HEK293 (cell line): ENCODE results near the gene BAIAP3.

Experiments used
- KLF16 ChIP-seq: fragments of 450-650 bp; formaldehyde crosslinking; IDR thresholded peaks from 2 replicates; pipeline ENCODE4 v1.5.1; 2017; ENCODE audit warnings: missing biosample characterization, missing genetic modification characterization
- KLF7 ChIP-seq: fragments of 450-650 bp; formaldehyde crosslinking; IDR thresholded peaks from 2 replicates; pipeline ENCODE4 v1.5.1; 2016; ENCODE audit warnings: missing biosample characterization, missing genetic modification characterization, borderline replicate concordance
- REPIN1 ChIP-seq: fragments of 450-650 bp; formaldehyde crosslinking; IDR thresholded peaks from 2 replicates; pipeline ENCODE4 v1.5.1; 2017; ENCODE audit warnings: missing biosample characterization, missing genetic modification characterization, low read depth
- ZBTB1 ChIP-seq: fragments of 450-650 bp; formaldehyde crosslinking; IDR thresholded peaks from 2 replicates; pipeline ENCODE4 v1.5.1; 2016; ENCODE audit warnings: missing biosample characterization, missing genetic modification characterization
- ZBTB20 ChIP-seq: fragments of 450-650 bp; formaldehyde crosslinking; IDR thresholded peaks from 2 replicates; pipeline ENCODE4 v1.5.1; 2016; ENCODE audit warnings: missing biosample characterization, missing genetic modification characterization
- ZBTB8A ChIP-seq: fragments of 450-650 bp; formaldehyde crosslinking; IDR thresholded peaks from 2 replicates; pipeline ENCODE4 v1.5.1; 2016; ENCODE audit warnings: missing biosample characterization, missing genetic modification characterization
- ZFP37 ChIP-seq: fragments of 450-650 bp; formaldehyde crosslinking; IDR thresholded peaks from 2 replicates; pipeline ENCODE4 v1.5.1; 2016; ENCODE audit warnings: missing biosample characterization, missing genetic modification characterization
- ZNF140 ChIP-seq: fragments of 450-650 bp; formaldehyde crosslinking; IDR thresholded peaks from 2 replicates; pipeline ENCODE4 v1.5.1; 2016; ENCODE audit warnings: missing biosample characterization, missing genetic modification characterization
- ZNF302 ChIP-seq: fragments of 450-650 bp; formaldehyde crosslinking; IDR thresholded peaks from 2 replicates; pipeline ENCODE4 v1.5.1; 2016; ENCODE audit warnings: missing biosample characterization, missing genetic modification characterization, low read depth
- ZNF324 ChIP-seq: fragments of 450-650 bp; formaldehyde crosslinking; IDR thresholded peaks from 2 replicates; pipeline ENCODE4 v1.5.1; 2016; ENCODE audit warnings: missing biosample characterization, missing genetic modification characterization
- ZNF473 ChIP-seq: fragments of 450-650 bp; formaldehyde crosslinking; IDR thresholded peaks from 2 replicates; pipeline ENCODE4 v1.5.1; 2017; ENCODE audit warnings: missing biosample characterization, missing genetic modification characterization
- ZNF521 ChIP-seq: fragments of 450-650 bp; formaldehyde crosslinking; IDR thresholded peaks from 2 replicates; pipeline ENCODE4 v1.5.1; 2017; ENCODE audit warnings: missing biosample characterization, mild to moderate bottlenecking, missing genetic modification characterization
- ZNF571 ChIP-seq: fragments of 450-650 bp; formaldehyde crosslinking; IDR thresholded peaks from 2 replicates; pipeline ENCODE4 v1.5.0; 2017; ENCODE audit warnings: missing biosample characterization, missing genetic modification characterization
- ZSCAN30 ChIP-seq: fragments of 450-650 bp; IDR thresholded peaks from 2 replicates; pipeline ENCODE4 v1.5.1; 2018; ENCODE audit warnings: missing biosample characterization, mild to moderate bottlenecking, missing genetic modification characterization, moderate library complexity
- TF ChIP-seq, protein P1 (sequence below): fragments of 450-650 bp; formaldehyde crosslinking; IDR thresholded peaks from 2 replicates; pipeline ENCODE4 v1.5.1; 2016; ENCODE audit warnings: missing biosample characterization, missing genetic modification characterization
- TF ChIP-seq, protein P2 (sequence below): fragments of 450-650 bp; formaldehyde crosslinking; IDR thresholded peaks from 2 replicates; pipeline ENCODE4 v1.5.1; 2017; ENCODE audit warnings: missing biosample characterization, missing genetic modification characterization
- TF ChIP-seq, protein P3 (sequence below): fragments of 450-650 bp; formaldehyde crosslinking; IDR thresholded peaks from 2 replicates; pipeline ENCODE4 v1.5.1; 2016; ENCODE audit warnings: missing biosample characterization, missing genetic modification characterization
- TF ChIP-seq, protein P4 (sequence below): fragments of 450-650 bp; formaldehyde crosslinking; IDR thresholded peaks from 2 replicates; pipeline ENCODE4 v1.5.1; 2016; ENCODE audit warnings: missing biosample characterization, missing genetic modification characterization
- TF ChIP-seq, protein P5 (sequence below): fragments of 450-650 bp; formaldehyde crosslinking; IDR thresholded peaks from 2 replicates; pipeline ENCODE4 v1.5.1; 2016; ENCODE audit warnings: missing biosample characterization, missing genetic modification characterization
- TF ChIP-seq, protein P6 (sequence below): fragments of 450-650 bp; formaldehyde crosslinking; IDR thresholded peaks from 2 replicates; pipeline ENCODE4 v1.5.1; 2016; ENCODE audit warnings: missing biosample characterization, missing genetic modification characterization
- TF ChIP-seq, protein P7 (sequence below): fragments of 450-650 bp; formaldehyde crosslinking; IDR thresholded peaks from 2 replicates; pipeline ENCODE4 v1.5.1; 2016; ENCODE audit warnings: missing biosample characterization, missing genetic modification characterization
- TF ChIP-seq, protein P8 (sequence below): fragments of 450-650 bp; formaldehyde crosslinking; IDR thresholded peaks from 2 replicates; pipeline ENCODE4 v1.5.1; 2016; ENCODE audit warnings: missing biosample characterization, missing genetic modification characterization, borderline replicate concordance

Gene BAIAP3

DNA sequence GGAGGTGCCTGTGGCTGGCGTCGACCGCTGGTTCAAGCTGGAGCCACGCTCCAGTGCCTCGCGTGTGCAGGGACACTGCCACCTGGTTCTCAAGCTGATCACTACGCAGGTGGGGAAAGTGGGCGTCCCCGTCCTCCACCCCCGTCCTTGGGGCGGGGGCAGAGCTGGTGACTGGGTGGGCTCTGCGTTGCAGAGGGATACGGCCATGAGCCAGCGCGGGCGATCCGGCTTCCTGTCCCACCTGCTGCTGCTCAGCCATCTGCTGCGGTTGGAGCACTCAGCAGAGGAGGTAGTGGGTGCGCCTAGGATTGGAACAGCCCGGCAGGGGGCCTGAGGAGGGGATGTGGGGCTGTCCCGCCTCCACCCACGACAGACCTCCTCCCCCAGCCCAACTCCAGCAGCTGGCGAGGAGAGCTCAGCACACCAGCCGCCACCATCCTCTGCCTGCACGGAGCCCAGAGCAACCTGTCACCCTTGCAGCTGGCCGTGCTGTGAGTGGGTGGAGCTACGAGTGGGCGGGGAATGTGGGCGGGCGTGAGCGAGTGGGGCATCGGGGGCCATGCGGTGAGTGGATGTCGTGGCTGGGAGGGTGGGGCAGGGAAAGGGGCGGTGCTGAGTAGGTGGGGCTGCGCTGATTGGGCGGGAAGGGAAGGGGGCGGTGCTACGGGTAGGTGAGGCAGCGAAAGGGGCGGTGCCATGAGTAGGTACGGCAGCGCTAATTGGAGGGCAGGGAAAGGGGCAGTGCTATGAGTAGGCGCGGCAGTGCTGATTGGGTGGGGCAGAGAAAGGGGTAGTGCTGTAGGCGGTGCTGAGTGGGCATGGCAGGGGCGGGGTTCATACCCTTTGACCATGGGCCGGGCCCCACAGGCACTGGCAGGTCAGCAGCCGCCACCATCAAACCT lies 9.3 kb downstream of the BAIAP3 start (continued):
- TF ChIP-seq, protein P1, sequence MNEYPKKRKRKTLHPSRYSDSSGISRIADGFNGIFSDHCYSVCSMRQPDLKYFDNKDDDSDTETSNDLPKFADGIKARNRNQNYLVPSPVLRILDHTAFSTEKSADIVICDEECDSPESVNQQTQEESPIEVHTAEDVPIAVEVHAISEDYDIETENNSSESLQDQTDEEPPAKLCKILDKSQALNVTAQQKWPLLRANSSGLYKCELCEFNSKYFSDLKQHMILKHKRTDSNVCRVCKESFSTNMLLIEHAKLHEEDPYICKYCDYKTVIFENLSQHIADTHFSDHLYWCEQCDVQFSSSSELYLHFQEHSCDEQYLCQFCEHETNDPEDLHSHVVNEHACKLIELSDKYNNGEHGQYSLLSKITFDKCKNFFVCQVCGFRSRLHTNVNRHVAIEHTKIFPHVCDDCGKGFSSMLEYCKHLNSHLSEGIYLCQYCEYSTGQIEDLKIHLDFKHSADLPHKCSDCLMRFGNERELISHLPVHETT (tag by site-specific recombination): no peak
- TF ChIP-seq, protein P2, sequence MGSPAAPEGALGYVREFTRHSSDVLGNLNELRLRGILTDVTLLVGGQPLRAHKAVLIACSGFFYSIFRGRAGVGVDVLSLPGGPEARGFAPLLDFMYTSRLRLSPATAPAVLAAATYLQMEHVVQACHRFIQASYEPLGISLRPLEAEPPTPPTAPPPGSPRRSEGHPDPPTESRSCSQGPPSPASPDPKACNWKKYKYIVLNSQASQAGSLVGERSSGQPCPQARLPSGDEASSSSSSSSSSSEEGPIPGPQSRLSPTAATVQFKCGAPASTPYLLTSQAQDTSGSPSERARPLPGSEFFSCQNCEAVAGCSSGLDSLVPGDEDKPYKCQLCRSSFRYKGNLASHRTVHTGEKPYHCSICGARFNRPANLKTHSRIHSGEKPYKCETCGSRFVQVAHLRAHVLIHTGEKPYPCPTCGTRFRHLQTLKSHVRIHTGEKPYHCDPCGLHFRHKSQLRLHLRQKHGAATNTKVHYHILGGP: no peak
- TF ChIP-seq ZNF324 (tag by site-specific recombination): no peak
- no peak for TF ChIP-seq ZNF521
- TF ChIP-seq ZNF473 (tag by site-specific recombination): no peak
- TF ChIP-seq, protein P3, sequence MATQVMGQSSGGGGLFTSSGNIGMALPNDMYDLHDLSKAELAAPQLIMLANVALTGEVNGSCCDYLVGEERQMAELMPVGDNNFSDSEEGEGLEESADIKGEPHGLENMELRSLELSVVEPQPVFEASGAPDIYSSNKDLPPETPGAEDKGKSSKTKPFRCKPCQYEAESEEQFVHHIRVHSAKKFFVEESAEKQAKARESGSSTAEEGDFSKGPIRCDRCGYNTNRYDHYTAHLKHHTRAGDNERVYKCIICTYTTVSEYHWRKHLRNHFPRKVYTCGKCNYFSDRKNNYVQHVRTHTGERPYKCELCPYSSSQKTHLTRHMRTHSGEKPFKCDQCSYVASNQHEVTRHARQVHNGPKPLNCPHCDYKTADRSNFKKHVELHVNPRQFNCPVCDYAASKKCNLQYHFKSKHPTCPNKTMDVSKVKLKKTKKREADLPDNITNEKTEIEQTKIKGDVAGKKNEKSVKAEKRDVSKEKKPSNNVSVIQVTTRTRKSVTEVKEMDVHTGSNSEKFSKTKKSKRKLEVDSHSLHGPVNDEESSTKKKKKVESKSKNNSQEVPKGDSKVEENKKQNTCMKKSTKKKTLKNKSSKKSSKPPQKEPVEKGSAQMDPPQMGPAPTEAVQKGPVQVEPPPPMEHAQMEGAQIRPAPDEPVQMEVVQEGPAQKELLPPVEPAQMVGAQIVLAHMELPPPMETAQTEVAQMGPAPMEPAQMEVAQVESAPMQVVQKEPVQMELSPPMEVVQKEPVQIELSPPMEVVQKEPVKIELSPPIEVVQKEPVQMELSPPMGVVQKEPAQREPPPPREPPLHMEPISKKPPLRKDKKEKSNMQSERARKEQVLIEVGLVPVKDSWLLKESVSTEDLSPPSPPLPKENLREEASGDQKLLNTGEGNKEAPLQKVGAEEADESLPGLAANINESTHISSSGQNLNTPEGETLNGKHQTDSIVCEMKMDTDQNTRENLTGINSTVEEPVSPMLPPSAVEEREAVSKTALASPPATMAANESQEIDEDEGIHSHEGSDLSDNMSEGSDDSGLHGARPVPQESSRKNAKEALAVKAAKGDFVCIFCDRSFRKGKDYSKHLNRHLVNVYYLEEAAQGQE (tag by site-specific recombination): no peak
- TF ChIP-seq ZSCAN30: no peak
- TF ChIP-seq ZNF571: no peak
- TF ChIP-seq KLF7 (tag by site-specific recombination): no peak
- TF ChIP-seq ZNF140 (tag by site-specific recombination): no peak
- TF ChIP-seq, protein P4, sequence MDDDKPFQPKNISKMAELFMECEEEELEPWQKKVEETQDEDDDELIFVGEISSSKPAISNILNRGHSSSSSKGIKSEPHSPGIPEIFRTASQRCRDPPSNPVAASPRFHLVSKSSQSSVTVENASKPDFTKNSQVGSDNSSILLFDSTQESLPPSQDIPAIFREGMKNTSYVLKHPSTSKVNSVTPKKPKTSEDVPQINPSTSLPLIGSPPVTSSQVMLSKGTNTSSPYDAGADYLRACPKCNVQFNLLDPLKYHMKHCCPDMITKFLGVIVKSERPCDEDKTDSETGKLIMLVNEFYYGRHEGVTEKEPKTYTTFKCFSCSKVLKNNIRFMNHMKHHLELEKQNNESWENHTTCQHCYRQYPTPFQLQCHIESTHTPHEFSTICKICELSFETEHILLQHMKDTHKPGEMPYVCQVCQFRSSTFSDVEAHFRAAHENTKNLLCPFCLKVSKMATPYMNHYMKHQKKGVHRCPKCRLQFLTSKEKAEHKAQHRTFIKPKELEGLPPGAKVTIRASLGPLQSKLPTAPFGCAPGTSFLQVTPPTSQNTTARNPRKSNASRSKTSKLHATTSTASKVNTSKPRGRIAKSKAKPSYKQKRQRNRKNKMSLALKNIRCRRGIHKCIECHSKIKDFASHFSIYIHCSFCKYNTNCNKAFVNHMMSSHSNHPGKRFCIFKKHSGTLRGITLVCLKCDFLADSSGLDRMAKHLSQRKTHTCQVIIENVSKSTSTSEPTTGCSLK (tag by site-specific recombination): no peak
- no peak for TF ChIP-seq REPIN1 (tag by site-specific recombination)
- TF ChIP-seq, protein P5, sequence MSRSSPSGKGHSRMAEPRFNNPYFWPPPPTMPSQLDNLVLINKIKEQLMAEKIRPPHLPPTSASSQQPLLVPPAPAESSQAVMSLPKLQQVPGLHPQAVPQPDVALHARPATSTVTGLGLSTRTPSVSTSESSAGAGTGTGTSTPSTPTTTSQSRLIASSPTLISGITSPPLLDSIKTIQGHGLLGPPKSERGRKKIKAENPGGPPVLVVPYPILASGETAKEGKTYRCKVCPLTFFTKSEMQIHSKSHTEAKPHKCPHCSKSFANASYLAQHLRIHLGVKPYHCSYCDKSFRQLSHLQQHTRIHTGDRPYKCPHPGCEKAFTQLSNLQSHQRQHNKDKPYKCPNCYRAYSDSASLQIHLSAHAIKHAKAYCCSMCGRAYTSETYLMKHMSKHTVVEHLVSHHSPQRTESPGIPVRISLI (tag by site-specific recombination): no peak
- TF ChIP-seq ZFP37 (tag by site-specific recombination): no peak
- no peak for TF ChIP-seq ZBTB20 (tag by site-specific recombination)
- TF ChIP-seq, protein P6, sequence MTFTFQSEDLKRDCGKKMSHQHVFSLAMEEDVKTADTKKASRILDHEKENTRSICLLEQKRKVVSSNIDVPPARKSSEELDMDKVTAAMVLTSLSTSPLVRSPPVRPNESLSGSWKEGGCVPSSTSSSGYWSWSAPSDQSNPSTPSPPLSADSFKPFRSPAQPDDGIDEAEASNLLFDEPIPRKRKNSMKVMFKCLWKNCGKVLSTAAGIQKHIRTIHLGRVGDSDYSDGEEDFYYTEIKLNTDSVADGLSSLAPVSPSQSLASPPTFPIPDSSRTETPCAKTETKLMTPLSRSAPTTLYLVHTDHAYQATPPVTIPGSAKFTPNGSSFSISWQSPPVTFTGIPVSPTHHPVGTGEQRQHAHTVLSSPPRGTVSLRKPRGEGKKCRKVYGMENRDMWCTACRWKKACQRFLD (tag by site-specific recombination): no peak
- TF ChIP-seq ZNF302 (tag by site-specific recombination): no peak
- no peak for TF ChIP-seq ZBTB1 (tag by site-specific recombination)
- peak; percentile 95 for TF ChIP-seq KLF16 (tag by site-specific recombination)
- no peak for TF ChIP-seq ZBTB8A (tag by site-specific recombination)
- TF ChIP-seq, protein P7, sequence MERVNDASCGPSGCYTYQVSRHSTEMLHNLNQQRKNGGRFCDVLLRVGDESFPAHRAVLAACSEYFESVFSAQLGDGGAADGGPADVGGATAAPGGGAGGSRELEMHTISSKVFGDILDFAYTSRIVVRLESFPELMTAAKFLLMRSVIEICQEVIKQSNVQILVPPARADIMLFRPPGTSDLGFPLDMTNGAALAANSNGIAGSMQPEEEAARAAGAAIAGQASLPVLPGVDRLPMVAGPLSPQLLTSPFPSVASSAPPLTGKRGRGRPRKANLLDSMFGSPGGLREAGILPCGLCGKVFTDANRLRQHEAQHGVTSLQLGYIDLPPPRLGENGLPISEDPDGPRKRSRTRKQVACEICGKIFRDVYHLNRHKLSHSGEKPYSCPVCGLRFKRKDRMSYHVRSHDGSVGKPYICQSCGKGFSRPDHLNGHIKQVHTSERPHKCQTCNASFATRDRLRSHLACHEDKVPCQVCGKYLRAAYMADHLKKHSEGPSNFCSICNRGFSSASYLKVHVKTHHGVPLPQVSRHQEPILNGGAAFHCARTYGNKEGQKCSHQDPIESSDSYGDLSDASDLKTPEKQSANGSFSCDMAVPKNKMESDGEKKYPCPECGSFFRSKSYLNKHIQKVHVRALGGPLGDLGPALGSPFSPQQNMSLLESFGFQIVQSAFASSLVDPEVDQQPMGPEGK (tag by site-specific recombination): peak; percentile 98
- TF ChIP-seq, protein P8, sequence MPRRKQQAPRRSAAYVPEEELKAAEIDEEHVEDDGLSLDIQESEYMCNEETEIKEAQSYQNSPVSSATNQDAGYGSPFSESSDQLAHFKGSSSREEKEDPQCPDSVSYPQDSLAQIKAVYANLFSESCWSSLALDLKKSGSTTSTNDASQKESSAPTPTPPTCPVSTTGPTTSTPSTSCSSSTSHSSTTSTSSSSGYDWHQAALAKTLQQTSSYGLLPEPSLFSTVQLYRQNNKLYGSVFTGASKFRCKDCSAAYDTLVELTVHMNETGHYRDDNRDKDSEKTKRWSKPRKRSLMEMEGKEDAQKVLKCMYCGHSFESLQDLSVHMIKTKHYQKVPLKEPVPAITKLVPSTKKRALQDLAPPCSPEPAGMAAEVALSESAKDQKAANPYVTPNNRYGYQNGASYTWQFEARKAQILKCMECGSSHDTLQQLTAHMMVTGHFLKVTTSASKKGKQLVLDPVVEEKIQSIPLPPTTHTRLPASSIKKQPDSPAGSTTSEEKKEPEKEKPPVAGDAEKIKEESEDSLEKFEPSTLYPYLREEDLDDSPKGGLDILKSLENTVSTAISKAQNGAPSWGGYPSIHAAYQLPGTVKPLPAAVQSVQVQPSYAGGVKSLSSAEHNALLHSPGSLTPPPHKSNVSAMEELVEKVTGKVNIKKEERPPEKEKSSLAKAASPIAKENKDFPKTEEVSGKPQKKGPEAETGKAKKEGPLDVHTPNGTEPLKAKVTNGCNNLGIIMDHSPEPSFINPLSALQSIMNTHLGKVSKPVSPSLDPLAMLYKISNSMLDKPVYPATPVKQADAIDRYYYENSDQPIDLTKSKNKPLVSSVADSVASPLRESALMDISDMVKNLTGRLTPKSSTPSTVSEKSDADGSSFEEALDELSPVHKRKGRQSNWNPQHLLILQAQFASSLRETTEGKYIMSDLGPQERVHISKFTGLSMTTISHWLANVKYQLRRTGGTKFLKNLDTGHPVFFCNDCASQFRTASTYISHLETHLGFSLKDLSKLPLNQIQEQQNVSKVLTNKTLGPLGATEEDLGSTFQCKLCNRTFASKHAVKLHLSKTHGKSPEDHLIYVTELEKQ (tag by site-specific recombination): no peak
